OCI-LY1 (cell line): ENCODE results near the gene KAT8.

Experiments used
- H2AFZ ChIP-seq: fragments of 200-600 bp; sonication (generic), shearing (Covaris generic); 2 replicates; pipeline ENCODE4 v1.6.0; 2014; ENCODE audit warnings: antibody characterized with exemption, mild to moderate bottlenecking, low read length
- H3F3A ChIP-seq: fragments of 200-600 bp; sonication (generic), shearing (Covaris generic); 2 replicates; pipeline ENCODE4 v1.6.0; 2014; ENCODE audit warnings: mild to moderate bottlenecking, antibody characterized with exemption, low read length, moderate library complexity; ENCODE audit not compliant: insufficient read depth
- H3K27ac ChIP-seq: fragments of 200-600 bp; sonication (generic); 2 replicates; pipeline ENCODE4 v1.5.1; 2014; ENCODE audit warnings: low read length, mixed run types, mild to moderate bottlenecking, low read depth; ENCODE audit not compliant: poor library complexity, severe bottlenecking
- H3K27me3 ChIP-seq: fragments of 200-600 bp; sonication (generic); 2 replicates; pipeline ENCODE4 v1.6.0; 2014; ENCODE audit warnings: antibody characterized with exemption, mild to moderate bottlenecking, low read length, moderate library complexity; ENCODE audit not compliant: insufficient read depth
- H3K36me3 ChIP-seq: fragments of 200-600 bp; sonication (generic); 2 replicates; pipeline ENCODE4 v1.6.1; 2014; ENCODE audit warnings: mild to moderate bottlenecking, antibody characterized with exemption, low read length, moderate library complexity, mixed read lengths; ENCODE audit not compliant: insufficient read depth
- H3K4me1 ChIP-seq: fragments of 200-600 bp; sonication (generic); 2 replicates; pipeline ENCODE4 v1.5.1; 2014; ENCODE audit warnings: mild to moderate bottlenecking, low read length, moderate library complexity; ENCODE audit not compliant: insufficient read depth, severe bottlenecking
- H3K4me2 ChIP-seq: fragments of 200-600 bp; sonication (generic), shearing (Covaris generic); 2 replicates; pipeline ENCODE4 v1.6.1; 2014; ENCODE audit warnings: low read length
- H3K4me3 ChIP-seq: fragments of 200-600 bp; sonication (generic); 2 replicates; pipeline ENCODE4 v1.5.1; 2014; ENCODE audit warnings: low read length, low read depth, mild to moderate bottlenecking, mixed read lengths; ENCODE audit not compliant: poor library complexity, severe bottlenecking
- H3K79me2 ChIP-seq: fragments of 200-600 bp; shearing (Covaris generic); 2 replicates; pipeline ENCODE4 v1.6.1; 2016; ENCODE audit warnings: mixed run types, low read length, mixed read lengths; ENCODE audit not compliant: insufficient read depth
- H3K9ac ChIP-seq: fragments of 200-600 bp; sonication (generic), shearing (Covaris generic); 2 replicates; pipeline ENCODE4 v1.6.1; 2014; ENCODE audit warnings: mild to moderate bottlenecking, low read length, mixed read lengths
- H3K9me2 ChIP-seq: fragments of 200-600 bp; sonication (generic), shearing (Covaris generic); 2 replicates; pipeline ENCODE4 v1.6.1; 2014; ENCODE audit warnings: low read depth, mild to moderate bottlenecking, low read length, mixed read lengths
- H3K9me3 ChIP-seq: fragments of 200-600 bp; shearing (Covaris generic); 2 replicates; pipeline ENCODE4 v1.6.1; 2014; ENCODE audit warnings: low read length, mixed read lengths
- H4K20me1 ChIP-seq: fragments of 200-600 bp; sonication (generic), shearing (Covaris generic); 2 replicates; pipeline ENCODE4 v1.6.0; 2016; ENCODE audit warnings: mild to moderate bottlenecking, low read length; ENCODE audit not compliant: insufficient read depth
- EZH2 ChIP-seq: fragments of 200-600 bp; sonication (generic), shearing (Covaris generic); IDR thresholded peaks from 2 replicates; pipeline ENCODE4 v1.8.0; 2017; ENCODE audit warnings: borderline replicate concordance, mixed run types, mild to moderate bottlenecking, antibody characterized with exemption, low read length, moderate library complexity, mixed read lengths
- TF ChIP-seq, protein P1 (sequence below): fragments of 200-600 bp; sonication (generic), shearing (Covaris generic); IDR thresholded peaks from 2 replicates; pipeline ENCODE4 v1.5.1; 2017; ENCODE audit warnings: mild to moderate bottlenecking, antibody characterized with exemption, low read length, moderate library complexity, mixed read lengths

KAT8 gene

DNA sequence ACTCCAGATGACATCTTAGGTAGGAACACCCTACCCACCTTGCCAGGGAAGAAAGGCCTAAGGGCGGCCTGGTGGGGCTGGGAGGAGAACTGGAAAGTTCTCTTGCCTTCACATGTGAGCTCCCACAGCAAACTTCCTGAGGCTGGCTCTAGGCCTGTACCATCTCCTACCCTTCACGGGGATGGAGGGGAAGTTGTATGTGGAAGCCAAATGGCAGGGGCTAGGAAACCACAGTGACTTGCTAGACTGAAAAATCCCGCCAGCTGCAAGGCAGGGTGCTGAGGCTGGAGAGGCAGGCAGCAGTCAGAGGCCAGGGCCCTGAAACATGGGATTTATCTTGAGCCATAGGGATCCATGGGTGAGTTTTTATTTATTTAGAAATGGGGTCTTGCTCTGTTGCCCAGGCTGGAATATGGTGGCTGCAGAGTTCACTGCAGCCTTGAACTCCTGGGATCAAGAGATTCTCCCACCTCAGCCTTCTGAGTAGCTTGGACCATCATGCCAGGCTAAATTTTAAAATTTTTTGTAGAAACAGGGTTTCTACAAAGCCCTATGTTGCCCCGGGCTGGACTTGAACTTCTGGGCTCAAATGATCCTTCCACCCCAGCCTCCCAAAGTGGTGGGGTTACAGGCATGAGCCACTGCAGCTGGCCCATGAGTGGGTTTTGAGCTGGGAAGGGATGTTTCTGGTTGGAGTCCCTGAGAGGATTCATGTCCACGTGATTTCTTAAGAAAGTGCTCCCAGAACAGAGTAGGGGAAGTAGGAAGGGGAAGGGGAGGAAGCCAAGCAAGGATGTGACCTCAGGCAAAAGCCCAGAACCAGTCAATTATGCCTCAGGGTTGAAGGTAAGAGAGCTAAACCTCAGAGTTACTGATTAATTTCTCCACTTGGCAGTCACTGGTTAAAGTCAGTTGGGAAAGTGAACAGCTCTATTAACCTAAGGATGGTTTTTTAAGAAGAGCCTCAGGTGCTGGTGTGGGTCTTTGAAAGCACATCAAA is 4.0 kb upstream of the KAT8 start:
- H4K20me1 ChIP-seq = no peaks in the 10 kb centered on the region
- H2AFZ ChIP-seq = no peak overlapping the region
- no peaks in the 10 kb centered on the region for H3F3A ChIP-seq
- H3K4me3 ChIP-seq = no peak overlapping the region
- no peaks in the 10 kb centered on the region for H3K9me3 ChIP-seq
- TF ChIP-seq EZH2 = no peak
- TF ChIP-seq, protein P1, sequence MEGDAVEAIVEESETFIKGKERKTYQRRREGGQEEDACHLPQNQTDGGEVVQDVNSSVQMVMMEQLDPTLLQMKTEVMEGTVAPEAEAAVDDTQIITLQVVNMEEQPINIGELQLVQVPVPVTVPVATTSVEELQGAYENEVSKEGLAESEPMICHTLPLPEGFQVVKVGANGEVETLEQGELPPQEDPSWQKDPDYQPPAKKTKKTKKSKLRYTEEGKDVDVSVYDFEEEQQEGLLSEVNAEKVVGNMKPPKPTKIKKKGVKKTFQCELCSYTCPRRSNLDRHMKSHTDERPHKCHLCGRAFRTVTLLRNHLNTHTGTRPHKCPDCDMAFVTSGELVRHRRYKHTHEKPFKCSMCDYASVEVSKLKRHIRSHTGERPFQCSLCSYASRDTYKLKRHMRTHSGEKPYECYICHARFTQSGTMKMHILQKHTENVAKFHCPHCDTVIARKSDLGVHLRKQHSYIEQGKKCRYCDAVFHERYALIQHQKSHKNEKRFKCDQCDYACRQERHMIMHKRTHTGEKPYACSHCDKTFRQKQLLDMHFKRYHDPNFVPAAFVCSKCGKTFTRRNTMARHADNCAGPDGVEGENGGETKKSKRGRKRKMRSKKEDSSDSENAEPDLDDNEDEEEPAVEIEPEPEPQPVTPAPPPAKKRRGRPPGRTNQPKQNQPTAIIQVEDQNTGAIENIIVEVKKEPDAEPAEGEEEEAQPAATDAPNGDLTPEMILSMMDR = no peak
- peaks cover 21% of the 10 kb centered on the region for H3K4me1 ChIP-seq
- no peak overlapping the region for H3K27ac ChIP-seq
- H3K36me3 ChIP-seq = peaks cover 34% of the 10 kb centered on the region
- no peaks in the 10 kb centered on the region for H3K9me2 ChIP-seq
- no peak overlapping the region for H3K9ac ChIP-seq
- no peak overlapping the region for H3K4me2 ChIP-seq
- H3K79me2 ChIP-seq = peaks cover 5% of the 10 kb centered on the region; the same call in 1 of the 2 replicates
- H3K27me3 ChIP-seq = no peaks in the 10 kb centered on the region

DNA sequence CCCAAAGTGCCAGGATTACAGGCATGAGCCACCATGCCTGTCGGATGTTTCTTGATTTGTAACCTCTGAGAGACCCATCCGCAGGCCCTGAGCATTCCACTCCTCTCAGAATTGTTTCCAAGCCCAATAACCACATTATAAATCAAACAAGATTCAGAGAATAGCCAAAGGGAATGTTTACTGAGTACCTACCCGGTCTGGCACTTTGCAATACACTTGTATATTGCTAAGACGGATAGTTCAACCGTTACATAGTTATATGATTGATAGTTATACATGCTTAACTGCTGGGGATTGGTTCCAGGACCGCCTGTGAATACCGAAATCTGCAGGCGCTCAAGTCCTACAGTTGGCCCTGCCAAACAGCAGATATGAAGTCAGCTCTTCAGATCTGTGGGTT is 3.0 kb upstream of the KAT8 start:
- Histone ChIP-seq H3K27ac (no peak overlapping the region), H3K4me2 (no peak overlapping the region)

DNA sequence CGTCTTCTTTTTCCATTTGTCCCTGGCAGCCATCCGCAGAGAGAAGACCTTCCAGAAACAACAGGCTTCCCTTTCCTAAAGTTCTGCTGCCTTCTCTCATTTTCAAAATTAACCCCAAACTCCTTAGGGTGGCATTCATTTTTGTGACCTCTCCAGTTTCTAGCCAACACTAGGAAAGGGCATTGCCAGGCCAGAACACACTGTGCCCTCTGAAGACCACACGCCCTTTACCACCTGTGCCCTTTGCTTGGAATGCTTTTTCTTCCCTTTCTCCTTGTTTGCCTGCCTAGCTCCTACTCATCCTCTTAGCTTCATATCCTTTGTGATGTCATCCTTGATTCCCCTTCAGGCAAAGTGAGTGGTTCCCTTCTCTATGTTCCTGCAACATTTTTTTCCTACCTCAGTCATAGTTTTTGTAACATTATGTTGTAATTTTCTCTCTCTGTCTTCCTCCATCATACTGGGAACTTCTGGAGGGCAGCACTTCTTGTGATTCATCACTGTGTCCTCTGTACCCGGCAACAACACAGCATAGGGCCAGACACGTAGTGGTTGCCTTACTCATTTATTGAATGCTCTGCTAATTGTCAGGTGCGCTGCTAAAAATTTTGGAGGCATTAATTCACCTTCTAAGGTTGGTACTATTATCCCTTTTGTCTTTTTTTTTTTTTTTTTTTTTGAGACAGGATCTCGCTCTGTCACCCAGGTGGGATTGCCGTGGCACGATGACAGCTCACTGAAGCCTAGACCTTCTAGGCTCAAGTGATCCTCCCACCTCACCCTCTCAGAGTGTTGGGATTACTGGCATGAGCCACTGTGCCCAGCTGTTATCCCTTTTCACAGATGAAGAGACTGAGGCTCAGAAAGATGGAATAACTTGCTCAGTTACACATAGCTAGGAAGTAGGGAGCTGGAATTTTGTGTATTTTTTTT is 1.0 kb downstream of the KAT8 start:
- Histone ChIP-seq H3K27me3 (no peaks in the 10 kb centered on the region), H3K9me3 (no peaks in the 10 kb centered on the region), H2AFZ (no peak overlapping the region), H3K79me2 (peaks cover 7% of the 10 kb centered on the region; the same call in 1 of the 2 replicates), H3F3A (no peaks in the 10 kb centered on the region), H3K9ac (peak overlapping the region; percentile 86), H3K9me2 (no peaks in the 10 kb centered on the region), H3K4me3 (peak overlapping the region; percentile 87), H3K4me1 (peaks cover 16% of the 10 kb centered on the region), H3K36me3 (peaks cover 43% of the 10 kb centered on the region), H3K27ac (peak overlapping the region; percentile 18), H3K4me2 (peak overlapping the region; percentile 96), H4K20me1 (no peaks in the 10 kb centered on the region)
- TF ChIP-seq, protein P1 = no peak
- no peak for TF ChIP-seq EZH2

More for the DNA sequence above, 3.0 kb upstream of the KAT8 start:
- Histone ChIP-seq H3K79me2 (peaks cover 7% of the 10 kb centered on the region; the same call in 1 of the 2 replicates), H3K9ac (no peak overlapping the region), H3F3A (no peaks in the 10 kb centered on the region), H3K36me3 (peaks cover 38% of the 10 kb centered on the region), H3K27me3 (no peaks in the 10 kb centered on the region), H3K4me3 (no peak overlapping the region), H3K9me2 (no peaks in the 10 kb centered on the region), H2AFZ (no peak overlapping the region), H3K4me1 (peaks cover 16% of the 10 kb centered on the region), H3K9me3 (no peaks in the 10 kb centered on the region), H4K20me1 (no peaks in the 10 kb centered on the region)
- TF ChIP-seq, protein P1 = no peak
- no peak for TF ChIP-seq EZH2
